HCT116 (cell line): ENCODE results near the gene CCDC188.

Source experiments
- CEBPB ChIP-seq: IDR thresholded peaks from 2 replicates; pipeline ENCODE4 v1.6.1; 2012; ENCODE audit warnings: low read depth
- EZH2 ChIP-seq: fragments of 200-600 bp; sonication (generic); IDR thresholded peaks from 2 replicates; pipeline ENCODE4 v1.6.1; 2017; ENCODE audit warnings: antibody characterized with exemption, mixed run types
- EZH2phosphoT487 ChIP-seq: fragments of 200-600 bp; IDR thresholded peaks from 2 replicates; pipeline ENCODE4 v1.6.1; 2018; ENCODE audit warnings: antibody characterized with exemption, borderline replicate concordance
- JUND ChIP-seq: IDR thresholded peaks from 2 replicates; pipeline ENCODE4 v1.6.1; 2012
- POLR2A ChIP-seq: IDR thresholded peaks from 2 replicates; pipeline ENCODE4 v1.7.0; 2011; ENCODE audit warnings: borderline replicate concordance; ENCODE audit not compliant: insufficient read depth, insufficient read length; ENCODE audit errors: extremely low read depth
- POLR2AphosphoS5 ChIP-seq: IDR thresholded peaks from 2 replicates; pipeline ENCODE4 v1.6.1; 2011; ENCODE audit warnings: mild to moderate bottlenecking, low read depth, low read length, moderate library complexity
- SIN3A ChIP-seq: IDR thresholded peaks from 2 replicates; pipeline ENCODE4 v1.6.1; 2012; ENCODE audit warnings: low read depth
- YY1 ChIP-seq: IDR thresholded peaks from 2 replicates; pipeline ENCODE4 v1.6.1; 2011; ENCODE audit warnings: low read length, low read depth, moderate library complexity, mild to moderate bottlenecking; ENCODE audit not compliant: insufficient replicate concordance; ENCODE audit errors: extremely low read depth
- ZNF274 ChIP-seq: fragments of 200-500 bp; sonication (Bioruptor generic); IDR thresholded peaks from 2 replicates; pipeline ENCODE4 v1.6.1; 2014; ENCODE audit warnings: mild to moderate bottlenecking, low read depth, low read length, inconsistent platforms
- TF ChIP-seq, protein P1 (sequence below), 3 experiments: fragments of 200-600 bp in 1 of 3; sonication (generic) in 1 of 3; IDR thresholded peaks in 2 of 3; conservative IDR thresholded peaks in 1 of 3; 2 replicates each; pipeline ENCODE4 v1.5.1; 2012 to 2017; ENCODE audit warnings: low read depth in 2 of 3, low read length in 2 of 3, antibody characterized with exemption in 1 of 3, borderline replicate concordance in 1 of 3, control low read depth in 1 of 3, mild to moderate bottlenecking in 1 of 3, mixed read lengths in 1 of 3, mixed run types in 1 of 3, moderate library complexity in 1 of 3; ENCODE audit not compliant: insufficient read depth in 1 of 3

DNA sequence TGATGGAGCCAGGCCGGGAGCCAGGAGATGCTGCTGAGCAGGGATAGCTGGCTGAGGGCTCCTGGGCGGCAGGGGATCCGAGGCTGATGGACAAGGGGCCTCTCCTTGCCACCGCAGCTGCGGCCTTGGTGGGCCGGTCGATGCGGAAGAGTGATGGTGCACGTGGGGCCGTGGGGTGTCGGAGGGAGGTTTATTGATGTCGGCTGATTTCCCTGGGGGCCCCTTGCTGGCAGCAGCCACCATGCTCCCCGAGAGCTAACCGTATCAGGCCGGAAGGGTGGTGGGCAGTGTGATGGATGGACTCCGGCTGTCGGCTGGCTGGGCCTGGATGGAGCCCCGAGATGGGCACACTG lies 31.0 kb upstream of the CCDC188 start:
- TF ChIP-seq EZH2 (no peak), POLR2AphosphoS5 (no peak), CEBPB (no peak), YY1 (no peak), POLR2A (no peak), SIN3A (no peak), ZNF274 (no peak), EZH2phosphoT487 (no peak), JUND (no peak)
- TF ChIP-seq, protein P1, sequence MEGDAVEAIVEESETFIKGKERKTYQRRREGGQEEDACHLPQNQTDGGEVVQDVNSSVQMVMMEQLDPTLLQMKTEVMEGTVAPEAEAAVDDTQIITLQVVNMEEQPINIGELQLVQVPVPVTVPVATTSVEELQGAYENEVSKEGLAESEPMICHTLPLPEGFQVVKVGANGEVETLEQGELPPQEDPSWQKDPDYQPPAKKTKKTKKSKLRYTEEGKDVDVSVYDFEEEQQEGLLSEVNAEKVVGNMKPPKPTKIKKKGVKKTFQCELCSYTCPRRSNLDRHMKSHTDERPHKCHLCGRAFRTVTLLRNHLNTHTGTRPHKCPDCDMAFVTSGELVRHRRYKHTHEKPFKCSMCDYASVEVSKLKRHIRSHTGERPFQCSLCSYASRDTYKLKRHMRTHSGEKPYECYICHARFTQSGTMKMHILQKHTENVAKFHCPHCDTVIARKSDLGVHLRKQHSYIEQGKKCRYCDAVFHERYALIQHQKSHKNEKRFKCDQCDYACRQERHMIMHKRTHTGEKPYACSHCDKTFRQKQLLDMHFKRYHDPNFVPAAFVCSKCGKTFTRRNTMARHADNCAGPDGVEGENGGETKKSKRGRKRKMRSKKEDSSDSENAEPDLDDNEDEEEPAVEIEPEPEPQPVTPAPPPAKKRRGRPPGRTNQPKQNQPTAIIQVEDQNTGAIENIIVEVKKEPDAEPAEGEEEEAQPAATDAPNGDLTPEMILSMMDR (IDR thresholded peaks at IDR 0.05 in 2 of 3, conservative IDR thresholded peaks at IDR 0.05 in 1 of 3; ENCODE audit: borderline replicate concordance in 1 of 3, insufficient read depth in 1 of 3, low read depth in 2 of 3, low read length in 2 of 3): no peak
